ENCODE results near the gene NOS1AP.

NOS1AP gene

DNA sequence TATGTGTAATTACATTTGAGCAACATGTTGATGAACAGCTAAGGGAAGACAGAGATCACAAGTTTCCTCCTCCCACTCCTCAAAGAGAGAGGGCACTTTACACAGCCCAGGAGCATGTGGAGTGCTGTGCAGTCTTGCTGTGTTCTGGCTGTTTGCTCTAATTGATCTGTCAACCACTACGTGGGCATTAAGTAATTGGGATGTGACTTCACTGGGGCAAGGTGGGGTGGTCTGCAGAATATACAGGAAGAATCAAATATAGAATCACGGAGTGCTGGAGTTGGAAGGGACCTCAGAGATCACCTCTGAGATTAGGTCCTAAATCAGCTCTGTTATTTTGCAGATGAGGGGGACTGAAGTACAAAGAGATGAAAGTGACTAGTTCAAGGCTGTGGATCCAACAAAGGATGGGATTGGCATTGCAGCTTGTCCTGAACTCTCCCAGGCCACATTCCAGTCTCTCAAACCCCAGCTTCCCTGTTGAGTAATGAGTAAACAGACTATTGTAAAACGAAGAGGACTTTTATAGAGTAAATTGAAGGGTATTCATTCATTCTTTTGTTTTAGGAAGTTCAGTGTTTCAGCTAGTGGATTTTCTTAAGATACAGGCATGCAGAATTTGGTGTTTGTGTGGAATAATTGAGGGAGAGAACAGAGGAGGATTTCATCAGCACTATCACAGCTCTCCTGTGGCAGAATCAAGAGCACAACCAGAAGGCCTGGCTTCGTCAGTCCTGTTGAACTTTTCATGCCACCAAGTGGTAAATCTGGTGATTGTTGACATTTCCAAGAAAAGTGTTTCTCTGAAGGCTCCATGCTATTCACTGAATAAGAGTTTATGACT, 22.4 kb downstream of the NOS1AP start:
- no peak for DNase-seq

DNA sequence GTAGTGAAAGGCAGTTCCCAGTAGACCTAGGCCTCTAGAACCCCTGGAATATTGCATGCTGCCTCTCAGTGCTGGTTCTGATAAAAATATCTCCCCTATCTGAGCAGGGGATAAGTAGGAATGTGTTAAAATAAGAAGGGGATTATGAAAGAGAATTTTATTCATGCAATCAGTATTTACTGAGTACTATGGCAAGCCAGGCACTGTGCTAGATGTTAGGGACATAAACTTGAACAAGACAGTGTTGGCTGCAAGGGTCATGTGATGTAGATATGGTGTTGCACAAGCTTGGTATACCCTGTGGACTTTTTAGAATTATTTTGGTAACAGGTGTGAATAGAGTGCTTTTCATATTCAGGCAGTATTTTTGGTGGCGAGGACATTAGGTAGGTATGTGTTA, 23.6 kb downstream of the NOS1AP start:
- DNase-seq, result no peak

DNA sequence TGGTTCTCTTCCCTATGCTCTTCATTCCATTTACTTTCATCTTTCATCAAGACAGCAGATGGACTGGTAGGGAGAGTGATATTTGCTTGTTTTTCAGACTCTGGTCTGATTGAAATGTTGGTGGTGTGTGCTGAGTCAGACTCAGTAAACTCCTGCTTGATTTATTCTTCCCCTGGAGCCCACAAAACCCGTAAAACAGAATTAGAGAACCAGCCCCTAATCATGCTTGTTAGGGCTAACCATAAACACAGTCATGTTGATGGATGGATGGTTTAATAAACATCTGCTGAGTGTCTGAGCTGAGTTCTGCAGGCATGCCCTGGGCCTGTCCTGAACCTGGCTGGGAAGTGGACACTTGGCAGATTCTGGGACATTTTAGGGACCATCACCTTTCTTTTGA, 24.8 kb downstream of the NOS1AP start:
- no peak for DNase-seq

DNA sequence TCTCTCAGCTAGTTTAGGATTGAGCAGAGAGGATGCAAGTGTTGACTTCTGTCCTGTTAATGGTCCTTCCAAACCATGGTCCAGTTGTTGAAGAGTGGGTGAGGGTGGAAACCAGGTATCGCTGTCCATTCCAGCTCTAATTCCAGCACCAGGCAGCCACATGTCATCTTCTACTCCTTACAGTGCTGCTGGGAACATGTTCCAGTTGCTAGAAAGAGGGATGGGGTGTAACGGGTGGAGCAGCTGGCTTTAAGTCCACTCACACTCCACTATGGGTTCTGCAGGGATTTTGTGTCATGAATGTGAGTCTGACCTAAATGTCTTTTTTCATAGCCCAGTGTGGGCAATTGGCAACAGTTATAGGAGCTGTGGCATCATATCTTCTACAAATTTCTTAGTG, 25.2 kb downstream of the NOS1AP start:
- no peak for DNase-seq

DNA sequence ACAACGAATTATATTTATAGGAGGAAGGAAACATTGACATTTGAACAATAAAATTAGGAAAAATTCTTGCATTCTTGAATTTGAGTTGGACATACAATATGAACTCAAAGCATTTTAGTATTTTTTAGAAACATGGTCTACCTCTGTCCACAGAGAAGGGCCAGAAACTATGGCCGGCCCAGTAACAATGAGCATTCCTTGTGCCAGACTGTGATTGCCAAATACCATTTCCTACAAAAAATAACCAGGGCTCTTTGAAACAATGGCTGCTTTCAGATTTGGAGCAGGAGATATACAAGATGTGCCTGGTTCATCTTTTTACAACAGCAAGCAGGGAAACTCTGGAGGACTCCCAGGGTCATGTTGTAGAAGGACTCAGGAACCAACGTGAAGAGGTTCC, 38.4 kb downstream of the NOS1AP start:
- DNase-seq, result no peak

DNA sequence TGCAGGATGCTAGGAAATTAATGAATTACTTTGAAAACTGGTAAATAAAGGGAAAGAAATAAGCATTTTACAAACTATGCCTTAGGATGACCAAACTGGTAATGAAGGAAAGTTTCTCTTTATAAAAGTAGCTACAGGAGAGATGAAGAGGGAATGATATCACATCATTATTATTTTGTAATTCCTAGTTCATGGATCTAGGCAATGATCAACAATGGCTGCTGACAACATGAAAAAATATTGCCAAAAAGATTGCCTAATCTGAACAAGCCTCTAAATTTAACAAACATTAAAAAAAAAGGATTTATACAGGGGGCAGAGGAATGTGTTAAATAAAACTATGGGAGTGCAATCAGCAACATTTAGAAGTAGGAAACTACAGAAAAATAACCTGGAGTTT, 38.9 kb downstream of the NOS1AP start:
- no peak for DNase-seq

- DNase-seq, result no peak
Observed at GRCh38 chr1:162110910-162111309, 41.4 kb downstream of the NOS1AP start.

DNA sequence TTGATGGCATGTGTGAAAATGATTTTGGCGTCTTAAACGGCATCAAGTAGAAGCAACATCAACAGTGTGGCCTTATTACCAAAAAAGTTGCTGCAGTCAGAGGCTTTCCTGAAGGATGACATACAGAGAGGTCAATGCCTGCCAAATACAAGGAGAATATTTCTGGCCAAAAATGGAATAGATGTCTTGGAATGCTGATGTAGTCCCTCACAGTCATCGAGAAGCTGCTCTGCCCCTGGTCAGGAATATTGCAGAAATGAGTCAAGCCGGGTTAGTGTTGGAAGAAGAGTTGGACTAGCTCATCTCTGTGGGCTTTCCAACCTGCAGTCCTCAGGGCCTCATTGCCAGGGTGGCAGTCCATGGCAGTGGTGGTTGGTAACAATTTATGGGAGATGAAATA, 42.1 kb downstream of the NOS1AP start:
- no peak for DNase-seq

DNA sequence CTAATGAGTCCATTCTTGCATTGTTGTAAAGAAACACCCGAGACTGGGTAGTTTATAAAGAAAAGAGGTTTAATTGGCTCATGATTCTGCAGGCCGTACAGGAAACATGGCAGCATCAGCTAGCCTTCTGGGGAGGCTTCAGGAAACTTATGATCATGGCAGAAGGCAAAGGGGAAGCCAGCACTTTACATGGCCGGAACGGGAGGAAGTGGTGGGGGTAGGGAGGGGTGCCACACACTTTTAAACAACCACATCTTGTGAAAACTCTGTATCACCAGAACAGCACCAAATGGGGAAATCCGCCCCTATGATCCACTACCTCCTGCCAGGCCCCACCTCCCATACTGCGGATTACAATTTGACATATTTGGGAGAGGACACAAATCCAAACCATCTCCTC, 43.9 kb downstream of the NOS1AP start:
- DNase-seq, result no peak

DNA sequence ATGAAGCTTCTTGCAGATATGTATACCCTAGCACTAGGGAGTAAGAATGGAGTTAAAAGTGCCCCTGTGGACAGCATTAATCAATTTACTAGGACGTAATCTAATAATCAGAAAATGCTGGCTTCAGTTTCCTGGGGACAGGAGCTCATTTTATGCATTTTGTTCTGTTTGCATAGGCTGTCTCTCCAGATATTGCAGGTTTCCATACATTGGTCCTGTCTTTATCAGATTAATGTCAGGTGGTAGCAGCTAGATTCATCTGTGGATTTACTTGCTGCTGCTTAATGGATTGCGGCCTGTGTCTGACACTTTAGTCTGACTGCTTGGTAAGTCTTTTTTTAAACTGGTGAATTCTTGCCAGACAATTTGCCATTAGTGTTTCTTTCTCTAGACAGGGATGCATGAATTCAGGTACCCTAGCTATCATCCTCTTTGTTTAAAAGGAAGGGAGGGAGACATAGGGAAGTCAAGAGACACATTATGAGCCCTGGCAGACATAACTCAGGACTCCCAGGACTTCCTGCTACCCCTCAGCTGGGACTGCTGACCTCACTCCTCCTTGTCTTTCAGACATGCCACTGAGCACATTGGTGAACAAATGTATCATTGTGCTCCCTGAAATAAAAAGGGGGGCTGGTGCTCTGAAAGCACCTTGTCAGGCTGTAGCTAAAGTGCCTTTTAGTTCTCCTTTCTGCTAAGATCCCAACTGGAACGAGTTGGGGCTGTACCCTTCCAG, 47.7 kb downstream of the NOS1AP start:
- DNase-seq, result no peak

GRCh38 chr1:162118063-162118462, 48.6 kb downstream of the NOS1AP start:
- DNase-seq, result no peak

DNA sequence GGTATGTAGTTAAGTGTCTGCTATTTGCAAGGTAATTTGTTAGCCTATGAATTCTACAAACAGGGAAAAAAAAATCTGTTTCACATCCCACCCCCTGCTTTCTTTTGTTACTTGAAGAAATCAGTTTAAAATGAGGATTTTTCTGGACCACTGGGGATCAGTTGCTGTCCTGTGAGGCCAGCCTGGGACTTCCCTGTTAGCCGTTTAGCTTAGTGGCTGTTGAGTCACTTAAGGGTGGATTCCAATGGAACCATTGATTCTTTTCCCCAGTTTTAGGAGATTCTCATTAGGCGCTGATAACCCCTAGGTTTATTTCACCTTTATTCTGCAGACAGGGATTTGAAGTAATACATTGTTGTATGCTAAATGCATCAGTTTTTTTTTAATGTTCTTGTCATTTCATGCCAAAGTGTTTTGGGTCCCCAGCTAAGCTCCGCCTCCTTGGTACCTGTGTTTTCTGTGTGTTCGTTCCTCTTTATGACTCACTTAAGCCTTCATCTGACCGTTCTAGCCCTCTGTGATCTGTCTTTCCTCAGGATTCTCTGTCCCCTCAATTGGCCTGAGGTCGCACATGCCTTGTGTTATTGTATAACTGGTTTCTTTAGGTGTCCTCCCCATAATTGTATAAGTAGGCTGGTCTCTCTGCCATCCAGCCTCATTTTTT, 59.3 kb downstream of the NOS1AP start:
- DNase-seq, result no peak

DNA sequence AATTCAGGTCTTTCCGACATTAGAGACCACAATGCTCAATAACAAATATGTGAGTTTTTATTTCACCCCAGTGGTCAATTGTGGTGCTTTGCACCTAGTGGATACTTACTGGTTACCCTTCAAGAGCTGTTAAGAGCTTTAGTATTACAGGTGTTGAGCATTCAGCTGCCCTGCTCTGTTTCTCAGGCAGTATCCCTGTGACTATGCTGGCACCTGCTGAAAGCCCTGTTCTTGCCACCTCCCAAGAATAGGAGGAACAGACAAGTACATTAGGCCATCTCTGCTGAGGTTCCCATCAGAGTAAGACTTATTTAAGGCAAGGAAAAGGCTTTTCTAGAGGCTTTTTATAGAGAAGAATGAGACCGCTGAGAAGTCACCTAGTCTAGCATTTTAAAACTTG, 60.8 kb downstream of the NOS1AP start:
- DNase-seq, result no peak

DNA sequence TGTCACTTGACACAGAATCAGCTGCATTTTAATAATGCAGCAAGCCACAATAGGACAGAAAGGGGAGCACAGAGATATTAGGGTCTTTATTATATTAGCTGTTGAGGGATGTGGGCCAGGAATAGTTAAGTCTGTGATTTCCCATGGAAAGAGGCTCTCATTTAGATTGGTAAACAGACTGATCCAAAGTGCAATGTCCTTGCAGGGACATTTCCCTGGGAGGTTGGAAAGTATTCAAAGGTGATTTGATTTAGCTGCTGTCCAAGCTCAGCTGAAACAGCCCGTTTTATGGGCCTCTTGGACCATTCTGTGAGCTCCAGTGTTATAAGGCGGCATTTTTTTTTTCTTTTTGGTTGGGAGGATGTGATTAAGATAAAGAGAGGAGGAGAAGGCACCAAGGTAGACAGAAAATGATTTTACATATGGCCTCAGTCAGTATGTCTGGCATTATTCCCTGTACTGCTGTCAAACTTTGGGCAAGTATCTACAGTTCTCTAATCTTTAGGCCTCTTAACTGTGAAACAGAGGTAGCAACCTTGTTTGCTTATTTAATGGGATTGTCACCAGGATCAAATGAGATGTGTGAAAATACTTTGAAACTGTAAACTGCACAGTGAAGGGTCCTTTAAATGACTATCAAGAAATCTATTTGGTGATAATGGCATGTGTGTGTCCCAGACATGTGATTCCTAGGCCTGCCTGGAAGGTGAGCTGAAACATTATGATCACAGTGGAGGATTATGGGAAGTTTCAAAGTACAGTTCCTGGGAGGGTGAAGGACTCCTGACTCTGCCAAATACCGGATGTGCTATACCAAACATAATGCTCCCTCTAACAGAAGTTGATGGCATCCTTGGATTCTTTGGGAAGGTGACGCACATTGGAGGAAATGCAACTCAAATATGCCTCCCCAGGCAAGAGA, 62.2 kb downstream of the NOS1AP start:
- DNase-seq, result no peak

DNA sequence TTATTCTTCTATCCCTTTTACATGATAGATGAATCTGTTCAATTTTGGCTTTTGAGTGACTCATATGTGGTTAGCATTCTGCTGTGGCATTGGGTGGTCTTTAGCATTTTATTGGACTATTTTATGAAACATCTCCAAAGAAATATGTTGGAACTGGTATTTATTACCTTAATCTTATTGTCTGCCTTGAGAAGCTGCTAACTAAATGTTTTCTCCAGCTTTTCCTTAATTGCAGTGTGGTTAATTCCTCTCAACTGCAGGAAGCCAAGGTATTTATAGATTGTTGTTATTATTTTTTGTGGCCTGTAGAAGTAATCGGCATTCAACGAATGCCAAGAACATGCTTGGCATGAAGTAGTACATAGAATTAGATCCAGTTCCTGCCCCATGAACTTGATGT, 64.1 kb downstream of the NOS1AP start:
- no peak for DNase-seq

- no peak for DNase-seq
Observed at GRCh38 chr1:162134646-162135045, 65.2 kb downstream of the NOS1AP start.

GRCh38 chr1:162135271-162135775, 65.8 kb downstream of the NOS1AP start:
- DNase-seq, result no peak

GRCh38 chr1:162136760-162137159, 67.3 kb downstream of the NOS1AP start:
- no peak for DNase-seq

GRCh38 chr1:162137179-162137960, 67.9 kb downstream of the NOS1AP start:
- DNase-seq, result no peak

GRCh38 chr1:162138112-162138511, 68.6 kb downstream of the NOS1AP start:
- no peak for DNase-seq

GRCh38 chr1:162138599-162139181, 69.2 kb downstream of the NOS1AP start:
- no peak for DNase-seq
